CD4-positive, alpha-beta T cell (primary cell): ENCODE data around the gene HNRNPC. TPM values are rescaled to one million over a fixed set of nuclear protein-coding genes. Genes with fewer than 3 reads are reported as not detected.

Experiments used
- ATAC-seq: fragments of 200-7000 bp; cut with Tn5 transposase; one replicate; pipeline ENCODE4 v1.10.0; 2022; ENCODE audit warnings: mild to moderate bottlenecking; ENCODE audit not compliant: poor library complexity
- CTCF ChIA-PET: fragments of 350-600 bp; sonication (Branson Sonifier 250); formaldehyde crosslinking; loops from one replicate; lab custom pipeline; 2021; ENCODE audit warnings: antibody characterized with exemption, inconsistent platforms; lab: Charles Lee
- POLR2A ChIA-PET: fragments of 350-600 bp; sonication (Branson Sonifier 250); formaldehyde crosslinking; loops from one replicate; lab custom pipeline; 2021; ENCODE audit warnings: antibody characterized with exemption, inconsistent platforms; lab: Charles Lee
- DNase-seq, 14 experiments: peaks; one replicate each; pipeline ENCODE4 v3.0.0-alpha.2; 2013 to 2020; ENCODE audit warnings: mixed read lengths in 2 of 14
- H3K27ac ChIP-seq, 2 donors: one replicate each; pipeline versions ENCODE4 v1.5.1 to v1.7.0; 2013; ENCODE audit warnings: low read length in 2 of 2, low read depth in 1 of 2, mild to moderate bottlenecking in 1 of 2
- H3K27me3 ChIP-seq, 2 experiments: 1 replicate in 1 of 2; 2 replicates in 1 of 2; pipeline versions ENCODE4 v1.6.1 to v1.7.0; 2013; ENCODE audit warnings: low read length in 2 of 2, control low read depth in 1 of 2, mild to moderate bottlenecking in 1 of 2, moderate library complexity in 1 of 2; ENCODE audit not compliant: insufficient read depth in 2 of 2, control insufficient read depth in 1 of 2
- H3K36me3 ChIP-seq: one replicate; pipeline ENCODE4 v1.6.1; 2013; ENCODE audit warnings: low read length, control low read depth; ENCODE audit not compliant: insufficient read depth
- H3K4me1 ChIP-seq: one replicate; pipeline ENCODE4 v1.6.1; 2013; ENCODE audit warnings: low read length, control low read depth; ENCODE audit not compliant: insufficient read depth
- H3K4me3 ChIP-seq: one replicate; pipeline ENCODE4 v1.5.1; 2013; ENCODE audit warnings: mild to moderate bottlenecking, low read length, moderate library complexity
- H3K9me3 ChIP-seq, 2 experiments: 1 replicate in 1 of 2; 2 replicates in 1 of 2; pipeline versions ENCODE4 v1.6.1 to v1.7.0; 2013; ENCODE audit warnings: low read length in 2 of 2, mild to moderate bottlenecking in 2 of 2, control low read depth in 1 of 2, moderate library complexity in 1 of 2; ENCODE audit not compliant: control insufficient read depth in 1 of 2, insufficient read depth in 1 of 2
- H3K27ac Mint-ChIP-seq: one replicate; pipeline ENCODE4 v1.8.0; 2020; ENCODE audit warnings: mixed read lengths
- H3K27me3 Mint-ChIP-seq: one replicate; pipeline ENCODE4 v1.8.0; 2021; ENCODE audit warnings: mixed read lengths
- H3K36me3 Mint-ChIP-seq: one replicate; pipeline ENCODE4 v1.8.0; 2021; ENCODE audit warnings: low read depth, mixed read lengths
- H3K4me1 Mint-ChIP-seq: one replicate; pipeline ENCODE4 v1.8.0; 2021; ENCODE audit warnings: low read depth, mixed read lengths
- H3K4me3 Mint-ChIP-seq: one replicate; pipeline ENCODE4 v1.8.0; 2020; ENCODE audit warnings: mild to moderate bottlenecking, mixed read lengths
- H3K9me3 Mint-ChIP-seq: one replicate; pipeline ENCODE4 v1.8.0; 2020; ENCODE audit warnings: mixed read lengths
- intact Hi-C, 2 experiments: fragments of 100-400 bp; cut with DNase I in 1 of 2; cut with micrococcal nuclease in 1 of 2; formaldehyde crosslinking; loops; one replicate each; pipeline versions ENCODE4 v1.15.1 to v1.9.0; 2023 to 2025; cut with DNase I, micrococcal nuclease
- total RNA-seq, 174 experiments: library from RNA in 2 of 174; stranded (reverse) in 2 of 174; gene quantifications; one replicate each; pipeline ENCODE4 v1.2.3 and lab custom pipeline; 2021 to 2026
- TF ChIP-seq, protein P1 (sequence below): fragments of 200-600 bp; IDR thresholded peaks from one replicate; pipeline ENCODE4 v1.8.0; 2022; ENCODE audit warnings: antibody characterized with exemption, mild to moderate bottlenecking

Gene HNRNPC
- total RNA-seq, 2 experiments from 2014 or later, result 507 to 528 TPM

DNA sequence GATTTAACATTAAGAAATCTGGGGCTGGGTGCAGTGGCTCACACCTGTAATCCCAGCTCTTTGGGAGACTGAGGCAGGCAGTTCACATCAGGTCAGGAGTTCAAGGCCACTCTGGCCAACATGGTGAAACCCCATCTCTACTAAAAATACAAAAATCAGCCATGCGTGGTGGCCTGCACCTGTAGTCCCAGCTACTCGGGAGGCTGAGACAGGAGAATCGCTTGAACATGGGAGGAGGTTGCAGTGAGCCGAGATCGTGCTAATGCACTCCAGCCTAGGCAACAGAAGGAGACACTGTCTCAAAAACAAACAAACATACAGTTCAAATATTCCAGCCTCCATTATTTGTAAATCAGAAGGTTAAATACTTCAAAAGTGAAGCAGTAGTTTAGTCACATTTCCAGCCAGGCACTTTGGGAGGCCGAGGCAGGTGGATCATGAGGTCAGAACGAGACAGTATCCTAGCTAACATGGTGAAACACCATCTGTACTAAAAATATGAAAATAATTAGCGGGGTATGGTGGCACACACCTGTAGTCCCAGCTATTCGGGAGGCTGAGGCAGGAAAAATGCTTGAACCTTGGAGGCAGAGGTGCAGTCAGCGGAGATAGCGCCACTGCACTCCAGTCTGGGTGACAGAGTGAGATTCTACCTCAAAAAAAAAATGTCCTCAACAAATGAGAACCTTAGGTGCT is 30.3 kb downstream of the HNRNPC start:
- intact Hi-C loops, result no loop called here
- Mint-ChIP-seq H3K36me3 (peaks cover 80% of the 10 kb centered on the region), H3K9me3 (no peaks in the 10 kb centered on the region), H3K27me3 (no peaks in the 10 kb centered on the region), H3K4me3 (peak overlapping the region; percentile 15), H3K4me1 (peaks cover 84% of the 10 kb centered on the region), H3K27ac (peak overlapping the region; percentile 42)
- DNase-seq, result no peak
- Histone ChIP-seq H3K27me3 (no peaks in the 10 kb centered on the region), H3K9me3 (no peaks in the 10 kb centered on the region), H3K4me1 (peaks cover 37% of the 10 kb centered on the region), H3K36me3 (peaks cover 67% of the 10 kb centered on the region), H3K4me3 (no peak overlapping the region), H3K27ac (no peak overlapping the region)
- ChIA-PET POLR2A (interaction anchor here (0.7 to 2.6 kb wide), 5 partner anchors 8 to 482 kb away, joined by 3 to 16 read pairs (median 3); no protein-coding TSS in a partner anchor), CTCF (interaction anchor here (1.5 kb wide), 1 partner anchor 26 kb away, joined by 4 read pairs; no protein-coding TSS in a partner anchor)
- TF ChIP-seq, protein P1, sequence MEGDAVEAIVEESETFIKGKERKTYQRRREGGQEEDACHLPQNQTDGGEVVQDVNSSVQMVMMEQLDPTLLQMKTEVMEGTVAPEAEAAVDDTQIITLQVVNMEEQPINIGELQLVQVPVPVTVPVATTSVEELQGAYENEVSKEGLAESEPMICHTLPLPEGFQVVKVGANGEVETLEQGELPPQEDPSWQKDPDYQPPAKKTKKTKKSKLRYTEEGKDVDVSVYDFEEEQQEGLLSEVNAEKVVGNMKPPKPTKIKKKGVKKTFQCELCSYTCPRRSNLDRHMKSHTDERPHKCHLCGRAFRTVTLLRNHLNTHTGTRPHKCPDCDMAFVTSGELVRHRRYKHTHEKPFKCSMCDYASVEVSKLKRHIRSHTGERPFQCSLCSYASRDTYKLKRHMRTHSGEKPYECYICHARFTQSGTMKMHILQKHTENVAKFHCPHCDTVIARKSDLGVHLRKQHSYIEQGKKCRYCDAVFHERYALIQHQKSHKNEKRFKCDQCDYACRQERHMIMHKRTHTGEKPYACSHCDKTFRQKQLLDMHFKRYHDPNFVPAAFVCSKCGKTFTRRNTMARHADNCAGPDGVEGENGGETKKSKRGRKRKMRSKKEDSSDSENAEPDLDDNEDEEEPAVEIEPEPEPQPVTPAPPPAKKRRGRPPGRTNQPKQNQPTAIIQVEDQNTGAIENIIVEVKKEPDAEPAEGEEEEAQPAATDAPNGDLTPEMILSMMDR, result no peak
- ATAC-seq, result no peak

DNA sequence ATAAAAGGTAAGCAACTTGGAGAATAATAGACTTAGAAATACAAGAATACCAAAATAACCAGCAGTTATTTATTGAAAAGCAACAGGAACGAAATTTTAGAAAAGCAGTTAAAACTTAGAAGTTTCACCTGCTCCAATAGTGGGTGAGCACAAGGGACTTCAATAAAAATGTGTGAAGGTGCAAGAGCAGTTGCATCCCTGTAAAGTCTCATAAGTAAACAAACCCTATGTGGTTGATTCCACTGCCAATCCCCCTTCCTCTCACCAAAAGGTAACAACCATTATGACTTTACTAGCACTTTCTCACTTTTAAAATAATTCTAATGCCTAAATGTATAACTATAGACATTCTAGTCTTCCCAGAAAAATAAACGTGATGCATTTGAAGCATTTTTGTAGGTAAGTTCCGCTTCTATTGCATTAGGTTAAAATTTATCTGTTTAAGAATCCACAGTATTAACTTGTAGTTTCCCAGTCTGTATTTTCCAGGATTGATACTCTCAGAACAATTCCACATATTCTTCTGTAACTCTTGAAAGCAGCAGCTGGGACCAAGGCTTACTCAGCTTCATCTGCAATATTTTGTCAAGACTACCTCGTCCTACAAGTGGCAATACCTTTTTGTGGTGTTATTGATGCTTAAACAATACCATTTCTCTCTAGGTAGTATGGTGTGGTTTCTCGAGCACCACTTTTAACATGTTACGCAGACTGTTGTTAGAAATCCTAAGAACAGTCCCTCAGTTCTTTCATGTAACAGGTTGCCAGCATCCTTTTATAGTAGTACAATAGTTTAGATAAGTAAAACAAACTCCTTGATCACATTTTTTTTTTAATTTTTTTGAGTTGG is 32.1 kb downstream of the HNRNPC start:
- peaks cover 47% of the 10 kb centered on the region for H3K4me1 ChIP-seq
- peak; percentile 72 for ATAC-seq
- intact Hi-C loops, result no loop called here

DNA sequence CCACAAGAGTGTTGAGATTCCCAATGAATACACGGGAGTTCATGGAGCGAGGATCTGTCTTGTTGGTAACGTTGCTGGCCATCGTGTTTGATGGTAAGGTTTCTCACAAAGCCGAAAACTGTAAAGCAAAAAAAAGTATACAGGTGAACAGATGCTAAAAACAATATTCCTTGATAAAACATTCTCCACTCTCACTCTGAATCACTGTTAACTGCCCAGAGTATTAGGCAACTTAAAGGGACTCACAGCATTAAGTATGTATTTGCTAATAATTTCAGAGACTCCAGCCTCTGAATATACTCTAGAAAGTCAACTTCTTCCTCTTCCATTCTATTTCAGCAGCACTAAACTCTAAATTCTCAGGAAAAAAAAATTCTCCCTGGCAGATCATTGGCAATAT is 35.1 kb downstream of the HNRNPC start:
- Mint-ChIP-seq H3K4me1 (peaks cover 92% of the 10 kb centered on the region), H3K9me3 (no peaks in the 10 kb centered on the region), H3K27me3 (no peaks in the 10 kb centered on the region), H3K36me3 (peaks cover 94% of the 10 kb centered on the region), H3K4me3 (peak overlapping the region; percentile 44), H3K27ac (peak overlapping the region; percentile 93)
- POLR2A ChIA-PET, result interaction anchor here (0.6 kb wide), 1 partner anchor 23 kb away, joined by 3 read pairs; no protein-coding TSS in a partner anchor
- no peak for ATAC-seq
- Histone ChIP-seq H3K9me3 (no peaks in the 10 kb centered on the region), H3K4me1 (peaks cover 45% of the 10 kb centered on the region), H3K27ac (no peak overlapping the region), H3K36me3 (peaks cover 82% of the 10 kb centered on the region), H3K27me3 (no peaks in the 10 kb centered on the region), H3K4me3 (no peak overlapping the region)
- CTCF ChIA-PET, result interaction anchor here (0.7 to 0.8 kb wide), 2 partner anchors 18 to 20 kb away, joined by 3 to 4 read pairs; no protein-coding TSS in a partner anchor
- intact Hi-C loops, result loop anchor here in 1 of 2 experiments (5.0 kb wide), 1 partner anchor 33 kb away; the partner anchor contains the start of gene HNRNPC
- no peak for DNase-seq
- TF ChIP-seq, protein P1, result no peak

More for the DNA sequence above, 32.1 kb downstream of the HNRNPC start:
- H3K27ac Mint-ChIP-seq, result peak overlapping the region; percentile 72
- CTCF ChIA-PET, result no interaction called here
- POLR2A ChIA-PET, result interaction anchor here (2.4 kb wide), 1 partner anchor 18 kb away, joined by 5 read pairs; no protein-coding TSS in a partner anchor
- peaks cover 83% of the 10 kb centered on the region for H3K36me3 Mint-ChIP-seq
- H3K4me3 ChIP-seq, result no peak overlapping the region
- H3K36me3 ChIP-seq, result peaks cover 69% of the 10 kb centered on the region
- H3K27me3 Mint-ChIP-seq, result no peaks in the 10 kb centered on the region
- TF ChIP-seq, protein P1, result no peak
- no peaks in the 10 kb centered on the region for H3K27me3 ChIP-seq
- no peak overlapping the region for H3K4me3 Mint-ChIP-seq
- H3K27ac ChIP-seq, result no peak overlapping the region
- H3K9me3 Mint-ChIP-seq, result no peaks in the 10 kb centered on the region
- H3K9me3 ChIP-seq, result no peaks in the 10 kb centered on the region
- peaks cover 81% of the 10 kb centered on the region for H3K4me1 Mint-ChIP-seq
- no peak for DNase-seq
